ENCODE measurements around the gene TES. TPM values are rescaled to one million over a fixed set of nuclear protein-coding genes. Genes with fewer than 3 reads are reported as not detected.
"Not testable (repeated sequence)": the region's sequence is repeated elsewhere in the genome, so short reads cannot be mapped to it uniquely, and the experiment has no call there.

TES gene
- total and polyA plus RNA-seq, 3 donors from 2014 or later = 40.4 to 120 (median 71.0) TPM

DNA sequence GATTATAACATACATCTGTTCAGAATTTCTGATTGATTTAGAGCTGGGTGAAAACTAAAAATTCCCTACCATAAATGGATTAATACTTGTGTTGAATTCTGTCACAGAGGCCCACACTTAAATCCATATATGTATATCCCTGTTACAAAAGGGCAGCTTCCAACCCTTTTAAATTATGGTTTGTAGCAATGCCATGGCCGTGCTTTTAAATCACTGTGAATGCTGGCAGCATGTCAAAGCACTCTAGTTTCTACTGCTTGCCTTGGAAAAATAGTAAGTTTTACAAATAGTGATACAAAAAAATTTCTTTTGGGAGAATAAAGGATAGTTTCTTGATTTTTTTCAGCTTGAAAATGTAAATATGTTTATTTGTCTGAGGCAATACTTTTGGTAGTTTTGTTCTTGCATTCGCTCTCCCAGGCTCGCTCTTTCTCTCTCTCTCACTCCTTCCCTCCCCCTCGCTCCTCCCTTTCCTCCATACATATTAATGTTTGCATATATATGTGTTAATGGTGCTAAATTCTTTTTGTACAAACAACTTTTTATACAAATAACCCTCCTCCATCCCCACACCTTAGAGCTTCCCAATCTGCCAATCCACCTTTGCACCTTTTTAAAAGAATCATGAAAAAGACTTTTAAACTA lies 29.8 kb downstream of the TES start:
- Histone ChIP-seq H3K4me1 (no peaks in the 10 kb centered on the region), H3K9me3 (no peaks in the 10 kb centered on the region), H3K36me3 (ENCODE audit: low read depth, missing control alignments) (no peaks in the 10 kb centered on the region), H3K27me3 (no peaks in the 10 kb centered on the region), H3K27ac (no peak overlapping the region), H3K4me3 (no peak overlapping the region)
- intact Hi-C loops (cut with DNase I; ENCODE audit: low total_unique reads) = no loop called here
- TF ChIP-seq, protein P1, sequence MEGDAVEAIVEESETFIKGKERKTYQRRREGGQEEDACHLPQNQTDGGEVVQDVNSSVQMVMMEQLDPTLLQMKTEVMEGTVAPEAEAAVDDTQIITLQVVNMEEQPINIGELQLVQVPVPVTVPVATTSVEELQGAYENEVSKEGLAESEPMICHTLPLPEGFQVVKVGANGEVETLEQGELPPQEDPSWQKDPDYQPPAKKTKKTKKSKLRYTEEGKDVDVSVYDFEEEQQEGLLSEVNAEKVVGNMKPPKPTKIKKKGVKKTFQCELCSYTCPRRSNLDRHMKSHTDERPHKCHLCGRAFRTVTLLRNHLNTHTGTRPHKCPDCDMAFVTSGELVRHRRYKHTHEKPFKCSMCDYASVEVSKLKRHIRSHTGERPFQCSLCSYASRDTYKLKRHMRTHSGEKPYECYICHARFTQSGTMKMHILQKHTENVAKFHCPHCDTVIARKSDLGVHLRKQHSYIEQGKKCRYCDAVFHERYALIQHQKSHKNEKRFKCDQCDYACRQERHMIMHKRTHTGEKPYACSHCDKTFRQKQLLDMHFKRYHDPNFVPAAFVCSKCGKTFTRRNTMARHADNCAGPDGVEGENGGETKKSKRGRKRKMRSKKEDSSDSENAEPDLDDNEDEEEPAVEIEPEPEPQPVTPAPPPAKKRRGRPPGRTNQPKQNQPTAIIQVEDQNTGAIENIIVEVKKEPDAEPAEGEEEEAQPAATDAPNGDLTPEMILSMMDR (IDR thresholded peaks at IDR 0.05) = no peak
- no peak for TF ChIP-seq POLR2A (IDR thresholded peaks at IDR 0.05)
- peak; percentile 49 for DNase-seq
- WGBS, 2 donors = 56 to 66% methylated on average over 4 of the region's 4 CpGs

DNA sequence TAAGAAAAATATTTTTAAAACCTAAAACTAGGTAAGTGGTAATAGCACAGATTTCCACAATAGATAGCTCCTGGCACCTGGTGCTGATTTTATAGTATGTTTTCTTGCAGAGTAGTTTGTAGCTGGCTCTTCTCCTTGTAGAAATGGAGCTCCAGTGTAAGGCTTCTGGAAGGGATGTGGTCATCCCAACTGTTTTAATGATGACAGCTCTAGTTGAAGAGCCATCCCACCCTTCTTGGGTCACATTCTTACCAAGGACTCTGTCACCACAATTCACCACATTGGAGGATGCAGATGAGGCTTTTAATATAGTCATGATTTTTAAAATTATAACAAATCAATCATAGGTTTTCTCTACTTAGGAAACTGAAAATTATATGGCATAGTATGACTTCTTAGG lies 31.0 kb downstream of the TES start:
- H3K36me3 ChIP-seq (ENCODE audit: low read depth, missing control alignments) = no peaks in the 10 kb centered on the region
- intact Hi-C loops (cut with DNase I; ENCODE audit: low total_unique reads) = no loop called here
- no peak overlapping the region for H3K27ac ChIP-seq
- no peak overlapping the region for H3K4me3 ChIP-seq
- no peak for TF ChIP-seq POLR2A (IDR thresholded peaks at IDR 0.05)
- TF ChIP-seq, protein P1 (IDR thresholded peaks at IDR 0.05) = no peak
- H3K9me3 ChIP-seq = no peaks in the 10 kb centered on the region
- DNase-seq = no peak
- no peaks in the 10 kb centered on the region for H3K27me3 ChIP-seq
- no peaks in the 10 kb centered on the region for H3K4me1 ChIP-seq

DNA sequence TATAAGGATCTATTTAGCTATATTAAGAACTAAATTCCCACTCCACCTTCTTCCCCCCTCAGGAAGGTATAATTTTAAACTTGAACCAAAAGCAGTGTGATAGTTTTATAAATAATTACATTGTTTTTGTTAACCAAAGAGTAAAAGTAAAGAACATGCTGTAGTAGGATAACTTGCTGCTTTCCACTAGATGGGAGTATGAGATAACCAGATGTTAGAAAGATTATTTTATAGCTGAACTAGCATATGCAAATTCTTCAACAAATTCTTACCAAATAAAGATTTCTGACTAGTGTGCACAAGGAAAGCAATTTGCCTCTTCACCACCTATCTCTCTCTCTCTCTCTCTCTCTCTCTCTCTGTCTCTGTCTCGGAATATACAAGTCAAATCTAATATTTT lies 31.8 kb downstream of the TES start:
- Histone ChIP-seq H3K4me3 (no peak overlapping the region), H3K27me3 (no peaks in the 10 kb centered on the region), H3K36me3 (ENCODE audit: low read depth, missing control alignments) (no peaks in the 10 kb centered on the region), H3K27ac (no peak overlapping the region), H3K4me1 (no peaks in the 10 kb centered on the region), H3K9me3 (no peaks in the 10 kb centered on the region)
- WGBS, 2 donors = 83 to 95% methylated on average over 1 of the region's 1 CpG
- no peak for DNase-seq
- intact Hi-C loops (cut with DNase I; ENCODE audit: low total_unique reads) = no loop called here
- no peak for TF ChIP-seq POLR2A (IDR thresholded peaks at IDR 0.05)
- TF ChIP-seq, protein P1 (IDR thresholded peaks at IDR 0.05) = no peak

DNA sequence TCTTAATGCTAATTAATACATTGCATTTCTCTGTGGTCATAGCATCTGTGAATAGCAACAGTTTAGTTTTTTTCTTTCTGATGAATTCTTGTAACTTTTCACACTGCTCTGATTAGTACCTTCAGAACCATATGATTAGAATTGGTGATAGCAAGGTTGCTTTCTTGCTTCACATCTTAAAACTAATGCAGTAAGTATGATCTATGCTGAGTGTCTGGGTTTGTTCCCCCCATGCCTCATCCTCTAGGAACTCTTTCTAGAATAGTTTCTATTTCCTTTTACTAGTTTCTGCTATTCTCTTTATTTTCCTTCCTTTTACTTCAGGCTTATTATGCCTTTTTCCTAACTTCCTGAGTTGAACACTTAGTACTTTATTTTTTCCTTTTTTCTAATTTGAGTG lies 32.4 kb downstream of the TES start:
- TF ChIP-seq, protein P1 (IDR thresholded peaks at IDR 0.05) = no peak
- no peak for TF ChIP-seq POLR2A (IDR thresholded peaks at IDR 0.05)
- H3K27ac ChIP-seq = no peak overlapping the region
- no peaks in the 10 kb centered on the region for H3K4me1 ChIP-seq
- intact Hi-C loops (cut with DNase I; ENCODE audit: low total_unique reads) = no loop called here
- H3K9me3 ChIP-seq = no peaks in the 10 kb centered on the region
- no peaks in the 10 kb centered on the region for H3K27me3 ChIP-seq
- no peak overlapping the region for H3K4me3 ChIP-seq
- no peak for DNase-seq
- no peaks in the 10 kb centered on the region for H3K36me3 ChIP-seq (ENCODE audit: low read depth, missing control alignments)

DNA sequence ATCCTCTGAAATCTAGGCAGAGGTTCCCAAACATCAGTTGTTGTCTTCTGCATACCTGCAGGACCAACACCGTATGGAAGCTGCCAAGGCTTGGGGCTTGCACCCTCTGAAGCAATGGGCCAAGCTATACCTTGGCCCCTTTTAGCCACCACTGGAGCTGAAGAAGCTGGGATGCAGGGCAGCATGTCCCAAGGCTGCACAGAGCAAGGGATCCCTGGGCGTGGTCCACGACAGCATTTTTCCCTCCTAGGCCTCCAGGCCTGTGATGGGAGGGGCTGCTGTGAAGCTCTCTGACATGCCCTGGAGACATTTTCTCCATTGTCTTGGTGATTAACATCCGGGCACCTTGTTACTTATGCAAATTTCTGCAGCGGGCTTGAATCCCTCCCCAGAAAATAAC lies 34.5 kb downstream of the TES start:
- H3K9me3 ChIP-seq; DNase-seq; H3K27ac ChIP-seq; intact Hi-C loops (cut with DNase I; ENCODE audit: low total_unique reads); H3K4me3 ChIP-seq; H3K4me1 ChIP-seq; H3K27me3 ChIP-seq; H3K36me3 ChIP-seq (ENCODE audit: low read depth, missing control alignments): not testable (repeated sequence)
- WGBS, 2 donors = 98% methylated on average over 5 of the region's 5 CpGs

Measured in testis (tissue), 3 donors.